ENCODE results near the gene EHD3.

The EHD3 gene

DNA sequence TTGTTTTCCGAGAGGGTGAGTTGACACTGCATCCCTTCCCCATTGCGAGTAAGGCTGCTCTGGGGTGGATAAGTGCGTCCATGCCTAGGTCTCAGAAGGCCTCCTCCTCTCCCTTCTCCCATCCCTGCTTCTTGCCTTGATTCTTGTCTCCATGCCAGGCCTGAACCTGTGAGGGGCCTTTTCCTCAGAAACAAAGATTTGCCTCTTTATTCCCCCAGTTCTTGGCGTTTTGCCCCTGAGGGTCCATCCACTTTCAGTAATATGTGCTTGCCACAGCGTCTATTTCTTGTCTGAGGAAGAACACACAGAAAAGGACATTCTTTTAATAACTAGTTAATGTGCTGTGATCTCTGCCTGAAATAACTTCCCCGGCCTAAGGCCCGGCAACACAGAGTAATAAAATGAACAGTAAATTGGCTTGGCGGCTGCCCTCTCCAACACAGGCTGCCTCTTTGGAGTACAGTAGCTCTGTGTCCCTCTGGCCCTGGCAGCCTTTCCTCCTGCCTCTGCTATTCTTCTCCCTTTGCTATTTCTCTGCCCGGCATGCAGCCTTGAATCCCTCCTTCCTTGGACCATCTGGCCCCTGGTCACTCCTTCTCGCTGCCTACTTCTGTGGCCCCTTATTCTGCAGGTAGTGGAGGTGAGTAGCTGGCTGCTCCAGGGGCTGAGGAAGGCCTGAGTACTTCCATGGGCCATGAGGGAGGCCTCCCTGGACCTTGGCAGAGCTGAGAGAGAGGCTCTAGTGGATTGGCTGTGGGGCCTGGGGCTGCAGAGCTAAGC lies 4.4 kb downstream of the EHD3 start:
- DNase-seq (ENCODE audit: low read depth): no peak
- no peak overlapping the region for H3K4me3 ChIP-seq (ENCODE audit: control insufficient read depth, low read depth, low read length)
- no peak for TF ChIP-seq CTCF (IDR thresholded peaks at IDR 0.05; ENCODE audit: control insufficient read depth, insufficient read depth, low read depth, low read length, missing control alignments)

DNA sequence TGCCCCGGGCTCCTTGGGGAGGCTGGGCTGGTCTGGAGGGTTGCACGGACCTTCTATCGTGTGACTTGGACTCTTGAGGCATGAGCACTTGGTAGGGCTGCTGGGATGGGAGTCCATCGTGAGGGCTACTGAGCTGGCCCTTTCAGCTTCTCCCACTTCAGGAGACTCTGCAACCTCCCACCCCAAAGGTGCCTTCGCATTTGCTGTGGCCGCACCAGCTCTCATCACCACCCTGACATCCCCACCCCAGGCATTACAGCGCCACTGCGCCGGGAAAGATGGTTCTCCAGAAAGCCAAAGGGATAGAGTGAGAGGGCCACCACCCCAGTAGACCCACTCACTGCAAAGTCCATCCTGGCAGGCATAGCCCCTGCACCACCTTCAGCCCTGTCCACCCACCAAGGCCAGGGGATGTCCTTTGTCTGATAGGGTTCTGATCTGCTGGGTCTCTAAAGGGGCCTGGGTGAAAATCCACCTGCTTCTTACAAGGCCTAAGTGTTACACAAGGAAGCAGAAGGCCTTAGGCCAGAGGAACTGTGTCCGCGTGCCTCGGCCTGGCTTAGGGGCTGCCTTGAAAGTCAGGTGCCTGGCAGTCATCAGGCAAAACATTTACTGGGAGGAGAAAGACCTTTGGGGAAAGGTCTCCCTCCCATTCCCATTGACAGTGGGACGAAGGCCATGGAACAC lies 5.1 kb downstream of the EHD3 start:
- DNase-seq (ENCODE audit: low read depth): no peak
- TF ChIP-seq CTCF (IDR thresholded peaks at IDR 0.05; ENCODE audit: control insufficient read depth, insufficient read depth, low read depth, low read length, missing control alignments): no peak
- no peak overlapping the region for H3K4me3 ChIP-seq (ENCODE audit: control insufficient read depth, low read depth, low read length)

DNA sequence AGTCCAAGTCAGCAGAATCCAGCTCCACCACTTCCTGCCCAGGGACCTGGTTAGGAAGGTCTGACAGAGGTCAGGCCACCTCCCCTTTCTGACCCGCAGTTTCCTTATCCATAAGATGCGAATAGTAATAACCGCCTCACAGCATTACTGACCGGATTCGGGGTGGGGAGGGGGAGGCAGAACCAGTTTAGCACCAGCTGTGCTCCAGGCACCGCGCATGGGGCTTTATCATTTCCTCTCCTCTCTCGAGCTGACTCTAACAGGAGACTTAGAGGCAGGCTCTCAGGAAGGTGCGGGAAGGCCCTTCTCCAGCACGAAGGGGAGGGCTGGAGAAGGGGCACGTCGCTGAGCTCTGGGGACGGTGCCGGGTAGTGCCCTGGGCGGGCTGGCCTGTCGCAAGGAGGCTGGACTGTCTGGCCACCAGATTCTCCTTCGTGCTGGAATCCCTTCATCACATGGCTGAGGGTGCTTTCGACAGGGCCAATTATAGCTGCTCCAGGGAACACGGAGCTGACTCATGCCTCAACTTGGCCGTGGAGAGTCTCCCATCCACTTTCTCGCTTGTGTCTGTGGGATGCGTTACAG lies 5.7 kb downstream of the EHD3 start:
- DNase-seq (ENCODE audit: low read depth): no peak
- no peak overlapping the region for H3K4me3 ChIP-seq (ENCODE audit: control insufficient read depth, low read depth, low read length)
- TF ChIP-seq CTCF (IDR thresholded peaks at IDR 0.05; ENCODE audit: control insufficient read depth, insufficient read depth, low read depth, low read length, missing control alignments): no peak

GRCh38 chr2:31240381-31241365 lies 6.7 kb downstream of the EHD3 start:
- no peak for TF ChIP-seq CTCF (IDR thresholded peaks at IDR 0.05; ENCODE audit: control insufficient read depth, insufficient read depth, low read depth, low read length, missing control alignments)
- H3K4me3 ChIP-seq (ENCODE audit: control insufficient read depth, low read depth, low read length): no peak overlapping the region
- no peak for DNase-seq (ENCODE audit: low read depth)

GRCh38 chr2:31241625-31242270 lies 7.8 kb downstream of the EHD3 start:
- no peak for DNase-seq (ENCODE audit: low read depth)
- H3K4me3 ChIP-seq (ENCODE audit: control insufficient read depth, low read depth, low read length): no peak overlapping the region
- no peak for TF ChIP-seq CTCF (IDR thresholded peaks at IDR 0.05; ENCODE audit: control insufficient read depth, insufficient read depth, low read depth, low read length, missing control alignments)

Measured in AG09309 (cell line).